Measurements from ENCODE around the gene TSHR.

GRCh38 chr14:81187832-81188522 is 232.6 kb downstream of the TSHR start:
- TF ChIP-seq POLR2A (IDR thresholded peaks at IDR 0.05; ENCODE audit: low read length) (no peak), GATA1 (IDR thresholded peaks at IDR 0.05; ENCODE audit: low read depth, low read length) (no peak)
